ENCODE data around the gene CCDC81.

The CCDC81 gene

GRCh38 chr11:86398106-86398505 lies 23.4 kb downstream of the CCDC81 start:
- TF ChIP-seq TAF1 (IDR thresholded peaks at IDR 0.05; ENCODE audit: borderline replicate concordance, insufficient read depth, low read length), result no peak
- no peak for TF ChIP-seq FOXP2 (optimal IDR thresholded peaks at IDR 0.05; ENCODE audit: borderline replicate concordance, extremely low read depth, extremely low read length, insufficient read depth)
- no peak for TF ChIP-seq REST (IDR thresholded peaks at IDR 0.05; ENCODE audit: insufficient read depth in 1 of 2, low read depth in 2 of 2, low read length in 2 of 2)
- TF ChIP-seq POLR2AphosphoS5 (IDR thresholded peaks at IDR 0.05; ENCODE audit: low read depth, low read length), result no peak
- TF ChIP-seq SIN3A (IDR thresholded peaks at IDR 0.05; ENCODE audit: borderline replicate concordance, insufficient read depth, low read length), result no peak

- TF ChIP-seq REST (IDR thresholded peaks at IDR 0.05; ENCODE audit: insufficient read depth in 1 of 2, low read depth in 2 of 2, low read length in 2 of 2) (no peak), SIN3A (IDR thresholded peaks at IDR 0.05; ENCODE audit: borderline replicate concordance, insufficient read depth, low read length) (no peak), TAF1 (IDR thresholded peaks at IDR 0.05; ENCODE audit: borderline replicate concordance, insufficient read depth, low read length) (no peak)
These were observed 28.8 kb downstream of the CCDC81 start for GRCh38 chr11:86403458-86403857.

GRCh38 chr11:86408845-86409244 lies 34.2 kb downstream of the CCDC81 start:
- no peak for TF ChIP-seq FOXP2 (optimal IDR thresholded peaks at IDR 0.05; ENCODE audit: borderline replicate concordance, extremely low read depth, extremely low read length, insufficient read depth)
- no peak for TF ChIP-seq SIN3A (IDR thresholded peaks at IDR 0.05; ENCODE audit: borderline replicate concordance, insufficient read depth, low read length)
- TF ChIP-seq TAF1 (IDR thresholded peaks at IDR 0.05; ENCODE audit: borderline replicate concordance, insufficient read depth, low read length), result no peak
- TF ChIP-seq REST (IDR thresholded peaks at IDR 0.05; ENCODE audit: insufficient read depth in 1 of 2, low read depth in 2 of 2, low read length in 2 of 2), result no peak
- no peak for TF ChIP-seq POLR2AphosphoS5 (IDR thresholded peaks at IDR 0.05; ENCODE audit: low read depth, low read length)

- TF ChIP-seq SIN3A (IDR thresholded peaks at IDR 0.05; ENCODE audit: borderline replicate concordance, insufficient read depth, low read length) (no peak), POLR2AphosphoS5 (IDR thresholded peaks at IDR 0.05; ENCODE audit: low read depth, low read length) (no peak), FOXP2 (optimal IDR thresholded peaks at IDR 0.05; ENCODE audit: borderline replicate concordance, extremely low read depth, extremely low read length, insufficient read depth) (no peak)
These were observed 39.3 kb downstream of the CCDC81 start for GRCh38 chr11:86414032-86414431.

GRCh38 chr11:86415026-86415425 lies 40.3 kb downstream of the CCDC81 start:
- TF ChIP-seq REST (IDR thresholded peaks at IDR 0.05; ENCODE audit: insufficient read depth in 1 of 2, low read depth in 2 of 2, low read length in 2 of 2) (no peak), FOXP2 (optimal IDR thresholded peaks at IDR 0.05; ENCODE audit: borderline replicate concordance, extremely low read depth, extremely low read length, insufficient read depth) (no peak), SIN3A (IDR thresholded peaks at IDR 0.05; ENCODE audit: borderline replicate concordance, insufficient read depth, low read length) (no peak), POLR2AphosphoS5 (IDR thresholded peaks at IDR 0.05; ENCODE audit: low read depth, low read length) (no peak), TAF1 (IDR thresholded peaks at IDR 0.05; ENCODE audit: borderline replicate concordance, insufficient read depth, low read length) (no peak)
